ENCODE results near the gene SLC38A11. TPM values are rescaled to one million over a fixed set of nuclear protein-coding genes. Genes with fewer than 3 reads are reported as not detected.
"Not testable (repeated sequence)": the region's sequence is repeated elsewhere in the genome, so short reads cannot be mapped to it uniquely, and the experiment has no call there.

The SLC38A11 gene
- total and polyA plus RNA-seq, 2 of the 8 experiments (the other 6 are each of a cell fraction or from before 2014, with no cell fraction given), result not detected

DNA sequence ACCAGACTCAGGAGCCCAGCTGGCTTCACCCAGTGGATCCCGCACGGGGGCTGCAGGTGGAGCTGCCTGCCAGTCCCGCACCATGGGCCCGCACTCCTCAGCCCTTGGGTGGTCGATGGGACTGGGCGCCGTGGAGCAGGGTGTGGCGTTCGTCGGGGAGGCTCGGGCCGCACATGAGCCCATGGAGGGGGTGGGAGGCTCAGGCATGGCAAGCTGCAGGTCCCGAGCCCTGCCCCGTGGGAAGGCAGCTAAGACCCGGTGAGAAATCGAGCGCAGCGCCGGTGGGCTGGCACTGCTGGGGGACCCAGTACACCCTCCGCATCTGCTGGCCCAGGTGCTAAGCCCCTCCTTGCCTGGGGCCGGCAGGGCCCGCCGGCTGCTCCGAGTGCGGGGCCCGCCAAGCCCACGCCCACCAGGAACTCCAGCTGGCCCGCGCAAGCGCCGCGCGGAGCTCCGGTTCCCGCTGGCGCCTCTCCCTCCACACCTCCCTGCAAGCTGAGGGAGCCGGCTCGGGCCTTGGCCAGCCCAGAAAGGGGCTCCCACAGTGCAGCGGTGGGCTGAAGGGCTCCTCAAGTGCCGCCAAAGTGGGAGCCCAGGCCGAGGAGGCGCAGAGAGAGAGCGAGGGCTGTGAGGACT lies 39.5 kb upstream of the SLC38A11 start:
- H3K36me3 ChIP-seq (ENCODE audit: control insufficient read depth in 2 of 4, insufficient read depth in 4 of 4, low read length in 3 of 4); H2AFZ ChIP-seq (ENCODE audit: low read length); H3K18ac ChIP-seq (ENCODE audit: extremely low read depth, low read length); H3K14ac ChIP-seq (ENCODE audit: insufficient read length); H4K8ac ChIP-seq (ENCODE audit: extremely low read depth, insufficient read depth, low read length); H2BK120ac ChIP-seq (replicated peaks; ENCODE audit: low read depth, low read length); H4K5ac ChIP-seq (ENCODE audit: insufficient read length, low read depth, low read length); H2AK5ac ChIP-seq (ENCODE audit: low read depth, low read length); H2BK5ac ChIP-seq (ENCODE audit: low read depth, low read length); FAIRE-seq; H2BK12ac ChIP-seq (ENCODE audit: low read depth, low read length); H3K56ac ChIP-seq (replicated peaks; ENCODE audit: insufficient read length, low read depth, low read length); H3K27ac ChIP-seq (ENCODE audit: low read depth, low read length); H3K27me3 ChIP-seq (replicated peaks in 1 of 4; ENCODE audit: control insufficient read depth in 3 of 4, extremely low read depth in 1 of 4, insufficient read depth in 3 of 4, low read length in 3 of 4); H3K23ac ChIP-seq (ENCODE audit: insufficient read length); POLR2A ChIA-PET (ENCODE audit: partially characterized antibody); H3K9me3 ChIP-seq (ENCODE audit: insufficient read depth in 2 of 2, low read depth in 1 of 2, low read length in 1 of 2); H3K79me2 ChIP-seq (ENCODE audit: control insufficient read depth in 1 of 2, insufficient read depth in 2 of 2, low read length in 2 of 2); H2BK15ac ChIP-seq (ENCODE audit: low read length); H3K23me2 ChIP-seq (ENCODE audit: low read depth, low read length); H3K4me3 ChIP-seq (ENCODE audit: extremely low read depth in 1 of 4, insufficient read depth in 2 of 4, low read depth in 3 of 4, low read length in 4 of 4); H3K4ac ChIP-seq (replicated peaks; ENCODE audit: insufficient read length, low read depth, low read length); DNase-seq (ENCODE audit: low read depth in 1 of 2, low spot score in 2 of 2); H4K91ac ChIP-seq (replicated peaks; ENCODE audit: insufficient read length, low read length); H2BK20ac ChIP-seq (ENCODE audit: low read length); H4K20me1 ChIP-seq (replicated peaks in 1 of 2; ENCODE audit: control insufficient read depth in 1 of 2, insufficient read depth in 2 of 2, low read length in 2 of 2); H3K79me1 ChIP-seq (ENCODE audit: low read depth, low read length); H3K4me2 ChIP-seq (ENCODE audit: insufficient read depth in 1 of 2, low read depth in 2 of 2, low read length in 2 of 2); H3K9ac ChIP-seq (replicated peaks in 1 of 4; ENCODE audit: extremely low read depth in 1 of 4, low read depth in 3 of 4, low read length in 3 of 4); H3K4me1 ChIP-seq (replicated peaks in 1 of 4; ENCODE audit: control insufficient read depth in 3 of 4, insufficient read depth in 4 of 4, low read length in 3 of 4): not testable (repeated sequence)
- CTCF ChIA-PET (ENCODE audit: partially characterized antibody), result interaction anchor here (0.8 to 4.0 kb wide), 9 partner anchors 8 to 258 kb away, joined by 3 to 22 read pairs (median 5); partner anchors contain the start of genes SCN2A and SCN3A
- 91% methylated on average over 18 of the region's 43 CpGs; no CpG with 5 or more reads in 1 of the 2 experiments for whole genome bisulfite sequencing, 2 experiments (ENCODE audit: extremely low coverage in 1 of 2, insufficient coverage in 1 of 2, insufficient read length in 1 of 2, insufficient replicate concordance in 2 of 2, low coverage in 1 of 2, low lambda C conversion rate in 2 of 2, missing lambda C conversion rate in 1 of 2)

Measured in H1 (cell line).